GM23338 (cell line): ENCODE data around the gene SRSF8. TPM values are rescaled to one million over a fixed set of nuclear protein-coding genes. Genes with fewer than 3 reads are reported as not detected.

ENCODE experiments used
- ATAC-seq: fragments of 200-7000 bp; cut with Tn5 transposase; 3 replicates; pipeline ENCODE4 v1.9.1; 2020
- DNase-seq: peaks from one replicate; pipeline ENCODE4 v3.0.0-alpha.2; 2015; ENCODE audit warnings: low spot score
- H2AFZ ChIP-seq: fragments of 200-600 bp; sonication (generic); 2 replicates; pipeline ENCODE4 v1.8.0; 2016; ENCODE audit warnings: antibody characterized with exemption, mild to moderate bottlenecking, moderate library complexity
- H3F3A ChIP-seq: fragments of 200-600 bp; sonication (generic); replicated peaks from 2 replicates; pipeline ENCODE4 v1.8.0; 2017; ENCODE audit warnings: antibody characterized with exemption, mixed run types, low read depth
- H3K27ac ChIP-seq: fragments of 200-600 bp; sonication (generic); 2 replicates; pipeline ENCODE4 v1.6.1; 2016; ENCODE audit warnings: low read depth
- H3K27me3 ChIP-seq: fragments of 200-600 bp; sonication (generic); 2 replicates; pipeline ENCODE4 v1.8.0; 2016; ENCODE audit warnings: mild to moderate bottlenecking, mixed run types, moderate library complexity; ENCODE audit not compliant: insufficient read depth
- H3K36me3 ChIP-seq: fragments of 200-600 bp; sonication (generic); 2 replicates; pipeline ENCODE4 v1.8.0; 2016; ENCODE audit warnings: mild to moderate bottlenecking; ENCODE audit not compliant: insufficient read depth
- H3K4me1 ChIP-seq: fragments of 200-600 bp; sonication (generic); 2 replicates; pipeline ENCODE4 v1.8.0; 2016; ENCODE audit warnings: mild to moderate bottlenecking, moderate library complexity; ENCODE audit not compliant: insufficient read depth
- H3K4me2 ChIP-seq: fragments of 200-600 bp; sonication (generic); 2 replicates; pipeline ENCODE4 v1.7.1; 2017; ENCODE audit warnings: mixed run types
- H3K4me3 ChIP-seq: fragments of 200-600 bp; sonication (generic); 2 replicates; pipeline ENCODE4 v1.6.1; 2016; ENCODE audit warnings: mixed run types
- H3K79me2 ChIP-seq: fragments of 200-600 bp; sonication (generic); replicated peaks from 2 replicates; pipeline ENCODE4 v1.8.0; 2017; ENCODE audit warnings: mild to moderate bottlenecking; ENCODE audit not compliant: insufficient read depth
- H3K9me2 ChIP-seq: fragments of 200-600 bp; sonication (generic); 2 replicates; pipeline ENCODE4 v1.8.0; 2017; ENCODE audit not compliant: insufficient read depth
- H4K20me1 ChIP-seq: fragments of 200-600 bp; sonication (generic); replicated peaks from 2 replicates; pipeline ENCODE4 v1.8.0; 2017; ENCODE audit warnings: mild to moderate bottlenecking; ENCODE audit not compliant: insufficient read depth
- H3K27ac Mint-ChIP-seq: 2 replicates; pipeline ENCODE4 v1.8.0; 2020; ENCODE audit warnings: inconsistent platforms, mild to moderate bottlenecking, moderate library complexity, mixed read lengths
- H3K27me3 Mint-ChIP-seq: 3 replicates; pipeline ENCODE4 v1.8.0; 2022; ENCODE audit warnings: low read depth, mild to moderate bottlenecking, moderate library complexity, mixed read lengths, inconsistent platforms; ENCODE audit not compliant: insufficient read depth, poor library complexity
- H3K36me3 Mint-ChIP-seq: 3 replicates; pipeline ENCODE4 v1.8.0; 2021; ENCODE audit warnings: low read depth, mild to moderate bottlenecking, inconsistent platforms, moderate library complexity, mixed read lengths
- H3K4me1 Mint-ChIP-seq: 3 replicates; pipeline ENCODE4 v1.8.0; 2020; ENCODE audit warnings: mild to moderate bottlenecking, inconsistent platforms, mixed read lengths
- H3K4me3 Mint-ChIP-seq: 3 replicates; pipeline ENCODE4 v1.8.0; 2021; ENCODE audit warnings: moderate library complexity, mild to moderate bottlenecking, inconsistent platforms, mixed read lengths
- H3K9me3 Mint-ChIP-seq: 3 replicates; pipeline ENCODE4 v1.8.0; 2020; ENCODE audit warnings: moderate library complexity, mild to moderate bottlenecking, inconsistent platforms, mixed read lengths
- CREB1 ChIP-seq: fragments of 250-450 bp; sonication (Bioruptor Pico); IDR thresholded peaks from 2 replicates; pipeline ENCODE4 v1.5.0; 2020; ENCODE audit warnings: low read depth, mild to moderate bottlenecking, moderate library complexity
- CTCF ChIP-seq, 2 experiments: fragments of 200-600 bp in 1 of 2; sonication (generic) in 1 of 2; conservative IDR thresholded peaks; 2 replicates each; pipeline versions ENCODE4 v1.5.1 to v1.6.1; 2016 to 2017; ENCODE audit warnings: antibody characterized with exemption in 2 of 2, low read depth in 2 of 2, mild to moderate bottlenecking in 2 of 2, moderate library complexity in 1 of 2
- EZH2 ChIP-seq: fragments of 200-600 bp; sonication (generic); IDR thresholded peaks from one replicate; pipeline ENCODE4 v1.8.0; 2017; ENCODE audit warnings: antibody characterized with exemption, mild to moderate bottlenecking, low read depth; ENCODE audit not compliant: unreplicated experiment
- EZH2phosphoT487 ChIP-seq: fragments of 200-600 bp; sonication (generic); IDR thresholded peaks from one replicate; pipeline ENCODE4 v1.8.1; 2018; ENCODE audit warnings: antibody characterized with exemption; ENCODE audit not compliant: unreplicated experiment
- JUNB ChIP-seq: IDR thresholded peaks from one replicate; pipeline ENCODE4 v1.6.1; 2016; ENCODE audit warnings: antibody characterized with exemption; ENCODE audit not compliant: unreplicated experiment
- NANOG ChIP-seq: IDR thresholded peaks from 2 replicates; pipeline ENCODE4 v1.6.1; 2016; ENCODE audit warnings: antibody characterized with exemption, borderline replicate concordance
- POLR2AphosphoS5 ChIP-seq: IDR thresholded peaks from 2 replicates; pipeline ENCODE4 v1.6.1; 2016; ENCODE audit warnings: antibody characterized with exemption, low read depth
- REST ChIP-seq: IDR thresholded peaks from one replicate; pipeline ENCODE4 v1.6.1; 2018; ENCODE audit warnings: antibody characterized with exemption; ENCODE audit not compliant: unreplicated experiment
- STAT1 ChIP-seq: IDR thresholded peaks from one replicate; pipeline ENCODE4 v1.6.1; 2016; ENCODE audit warnings: antibody characterized with exemption; ENCODE audit not compliant: unreplicated experiment
- ZNF114 ChIP-seq: fragments of 250-450 bp; sonication (Bioruptor Pico); IDR thresholded peaks from 2 replicates; pipeline ENCODE4 v1.5.0; 2020; ENCODE audit warnings: mild to moderate bottlenecking, moderate library complexity
- ZNF331 ChIP-seq: fragments of 250-450 bp; sonication (Bioruptor Pico); IDR thresholded peaks from 2 replicates; pipeline ENCODE4 v1.5.0; 2020; ENCODE audit warnings: low read depth, mild to moderate bottlenecking, moderate library complexity
- ZNF462 ChIP-seq: fragments of 250-450 bp; sonication (Bioruptor Pico); IDR thresholded peaks from 2 replicates; pipeline ENCODE4 v1.5.0; 2020; ENCODE audit warnings: mild to moderate bottlenecking, moderate library complexity
- polyA plus RNA-seq: library from polyadenylated mRNA; unstranded; fragments of >200 nt; fragmentation: Nextera tagmentation; extraction: Ambion mirVana; gene quantifications from 2 replicates; pipeline ENCODE4 v1.2.1, GENCODE V29; 2016
- total RNA-seq: library from RNA; depleted of rRNA; stranded (reverse); fragments of >200 nt; shearing (Covaris generic); gene quantifications from 2 replicates; pipeline ENCODE4 v1.2.3, GENCODE V29; 2014
- TF ChIP-seq, protein P1 (sequence below): IDR thresholded peaks from 2 replicates; pipeline ENCODE4 v1.6.1; 2016; ENCODE audit warnings: antibody characterized with exemption

SRSF8 gene
- total and polyA plus RNA-seq, 2 experiments from 2014 or later: 12.6 to 19.9 TPM

DNA sequence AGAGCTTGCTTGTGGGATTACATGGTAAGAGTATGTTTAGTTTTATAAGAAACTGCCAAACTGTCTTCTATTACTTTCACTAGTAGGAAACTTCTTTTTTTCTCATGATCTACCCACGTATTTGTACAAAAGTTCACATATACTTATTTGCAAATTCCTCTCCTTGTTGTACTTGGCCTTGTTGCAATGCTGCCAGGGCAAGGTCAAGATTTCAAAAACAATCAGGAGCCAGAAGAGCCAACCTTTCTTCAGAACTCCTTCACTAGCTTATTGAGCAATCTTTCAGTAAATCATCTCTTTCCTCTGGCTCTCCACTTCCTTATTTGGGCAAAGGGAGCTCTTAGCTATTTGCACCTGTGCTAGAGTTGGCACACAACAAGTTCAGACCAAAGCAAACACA is 9.7 kb downstream of the SRSF8 start:
- H3F3A ChIP-seq: no peaks in the 10 kb centered on the region
- H3K27ac Mint-ChIP-seq: no peak overlapping the region
- H3K4me1 Mint-ChIP-seq: peaks cover 9% of the 10 kb centered on the region; the same call in 2 of the 3 replicates
- TF ChIP-seq EZH2phosphoT487 (no peak), ZNF462 (CRISPR knock-in tag) (no peak), CREB1 (CRISPR knock-in tag) (no peak), STAT1 (no peak), ZNF331 (no peak), REST (no peak), POLR2AphosphoS5 (no peak), ZNF114 (CRISPR knock-in tag) (no peak), CTCF (conservative IDR thresholded peaks at IDR 0.05; ENCODE audit: low read depth in 2 of 2) (no peak), EZH2 (no peak), NANOG (no peak), JUNB (no peak)
- TF ChIP-seq, protein P1, sequence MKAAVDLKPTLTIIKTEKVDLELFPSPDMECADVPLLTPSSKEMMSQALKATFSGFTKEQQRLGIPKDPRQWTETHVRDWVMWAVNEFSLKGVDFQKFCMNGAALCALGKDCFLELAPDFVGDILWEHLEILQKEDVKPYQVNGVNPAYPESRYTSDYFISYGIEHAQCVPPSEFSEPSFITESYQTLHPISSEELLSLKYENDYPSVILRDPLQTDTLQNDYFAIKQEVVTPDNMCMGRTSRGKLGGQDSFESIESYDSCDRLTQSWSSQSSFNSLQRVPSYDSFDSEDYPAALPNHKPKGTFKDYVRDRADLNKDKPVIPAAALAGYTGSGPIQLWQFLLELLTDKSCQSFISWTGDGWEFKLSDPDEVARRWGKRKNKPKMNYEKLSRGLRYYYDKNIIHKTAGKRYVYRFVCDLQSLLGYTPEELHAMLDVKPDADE: no peak
- H3K27me3 Mint-ChIP-seq: no peaks in the 10 kb centered on the region
- no peaks in the 10 kb centered on the region for H3K79me2 ChIP-seq
- H3K36me3 Mint-ChIP-seq: no peaks in the 10 kb centered on the region
- H3K4me3 Mint-ChIP-seq: no peak overlapping the region
- no peak overlapping the region for H3K27ac ChIP-seq
- no peaks in the 10 kb centered on the region for H4K20me1 ChIP-seq
- ATAC-seq: no peak
- no peak overlapping the region for H3K4me2 ChIP-seq
- no peaks in the 10 kb centered on the region for H3K27me3 ChIP-seq
- H3K4me3 ChIP-seq: no peak overlapping the region
- no peak overlapping the region for H2AFZ ChIP-seq
- H3K4me1 ChIP-seq: peaks cover 8% of the 10 kb centered on the region
- H3K36me3 ChIP-seq: no peaks in the 10 kb centered on the region
- H3K9me3 Mint-ChIP-seq: no peaks in the 10 kb centered on the region
- no peak for DNase-seq
- H3K9me2 ChIP-seq: 0 out of 2 replicates have a peak, but pooled peaks cover 3% of the 10 kb centered on the region
